Hematopoietic multipotent progenitor cell treated with erythropoietin and hydrocortisone succinate and interleukin-3 and kit ligand, for 8 days (in vitro differentiated cells): ENCODE results near the gene PVR.

Experiments
- DNase-seq: peaks from one replicate; pipeline ENCODE4 v3.0.0-alpha.2; 2015

PVR gene

GRCh38 chr19:44643605-44644401 lies at the start of gene PVR:
Gene PVR, plus strand, starts transcription at chr19:44643910. Its CDS starts 187 bp downstream, at chr19:44644097.
- DNase-seq, result peak; percentile 72

GRCh38 chr19:44596428-44597130 lies 47.1 kb upstream of the PVR start:
- no peak for DNase-seq

DNA sequence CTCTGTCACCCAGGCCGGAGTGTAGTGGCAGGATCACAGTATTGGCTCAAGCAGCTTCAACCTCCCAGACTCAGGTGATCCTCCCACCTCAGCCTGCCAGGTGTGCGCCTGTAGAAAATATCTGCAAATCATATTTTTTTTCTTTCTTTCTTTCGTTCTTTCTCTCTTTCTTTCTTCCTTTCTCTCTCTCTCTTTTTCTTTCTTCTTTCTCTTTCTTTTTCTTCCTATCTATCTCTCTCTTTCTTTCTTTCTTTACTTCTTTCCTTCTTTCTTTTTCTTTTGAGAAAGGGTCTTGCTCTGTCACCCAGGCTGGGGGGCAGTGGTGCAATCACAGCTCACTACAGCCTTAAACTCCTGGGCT lies 46.6 kb upstream of the PVR start:
- no peak for DNase-seq

DNA sequence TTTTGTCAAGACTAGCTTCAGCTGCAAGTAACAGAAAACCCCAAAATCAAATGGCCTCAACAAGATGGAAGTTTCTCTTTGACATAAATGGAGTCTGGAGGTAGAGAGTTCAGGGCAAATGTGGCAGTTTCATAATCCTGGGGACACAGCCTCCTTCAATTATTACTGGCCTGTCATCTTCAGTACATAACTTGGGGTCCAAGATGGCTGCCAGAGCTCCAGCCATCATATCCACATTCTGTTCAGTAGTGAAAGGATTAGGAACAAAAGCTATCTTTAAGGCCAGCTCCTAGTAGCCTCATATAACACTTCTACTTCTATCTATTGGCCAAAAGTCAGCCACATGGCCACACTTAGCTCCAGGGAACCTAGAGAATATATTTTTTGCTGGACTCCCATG lies 45.4 kb upstream of the PVR start:
- DNase-seq, result no peak

GRCh38 chr19:44598880-44599279 lies 44.8 kb upstream of the PVR start:
- no peak for DNase-seq

DNA sequence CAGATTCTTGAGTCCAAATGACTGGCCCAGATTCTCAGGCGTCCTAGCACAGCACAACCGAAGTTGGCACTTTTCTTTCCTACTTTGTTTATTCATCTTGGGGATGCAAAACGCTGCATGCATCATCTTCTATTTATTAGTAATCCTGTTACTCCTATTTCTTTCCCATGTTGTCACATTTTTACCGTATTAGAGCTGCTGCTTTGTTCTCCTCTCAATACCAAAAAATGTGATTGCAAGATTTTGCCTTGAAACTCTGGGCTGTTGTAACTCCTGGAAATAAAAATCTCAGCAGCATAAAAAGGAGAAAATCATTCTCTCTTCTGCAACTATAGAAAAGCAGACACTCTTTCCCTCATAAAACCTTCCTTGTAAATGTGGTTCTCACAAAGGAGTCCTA lies 43.2 kb upstream of the PVR start:
- DNase-seq, result no peak

DNA sequence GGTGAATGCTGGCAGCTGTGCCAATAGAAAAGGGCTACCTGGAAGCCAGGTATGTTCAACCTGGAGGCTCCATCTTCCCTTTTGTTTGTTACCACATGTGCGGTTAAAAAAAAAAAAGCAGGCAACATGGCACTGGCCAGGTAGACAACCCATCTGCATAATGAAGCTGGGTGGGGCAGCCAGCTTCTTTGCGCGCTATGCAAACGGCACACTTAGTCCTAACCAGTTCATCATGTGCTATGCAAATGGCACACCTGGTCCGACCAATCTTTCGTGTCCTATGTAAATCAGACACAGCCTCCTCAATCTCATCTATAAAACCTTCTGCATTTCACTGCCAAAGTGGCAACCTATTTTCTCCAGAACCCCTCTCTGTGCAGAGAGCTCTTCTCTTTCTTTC lies 41.6 kb upstream of the PVR start:
- DNase-seq, result no peak

- no peak for DNase-seq
These were observed 40.3 kb upstream of the PVR start for GRCh38 chr19:44603201-44603945.

DNA sequence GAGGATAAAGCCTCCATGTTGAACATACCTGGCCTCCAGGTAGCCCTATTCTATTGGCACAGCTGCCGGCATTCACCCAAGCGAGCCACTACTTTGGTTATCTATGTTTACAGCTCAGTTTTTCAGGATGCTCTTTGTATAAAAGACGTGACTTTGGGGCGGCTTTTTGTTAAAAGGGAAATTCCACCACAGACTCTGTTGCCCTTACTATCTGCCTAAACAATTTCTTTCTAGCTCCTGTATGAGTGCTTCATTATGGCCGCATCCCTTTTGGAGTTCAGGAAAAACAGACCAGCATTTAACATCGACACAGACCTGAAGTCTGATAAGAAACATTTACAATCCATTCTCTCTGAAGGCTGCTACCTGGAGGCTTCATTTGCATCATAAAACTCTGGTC lies 39.5 kb upstream of the PVR start:
- DNase-seq, result no peak

GRCh38 chr19:44605547-44605946 lies 38.2 kb upstream of the PVR start:
- no peak for DNase-seq

DNA sequence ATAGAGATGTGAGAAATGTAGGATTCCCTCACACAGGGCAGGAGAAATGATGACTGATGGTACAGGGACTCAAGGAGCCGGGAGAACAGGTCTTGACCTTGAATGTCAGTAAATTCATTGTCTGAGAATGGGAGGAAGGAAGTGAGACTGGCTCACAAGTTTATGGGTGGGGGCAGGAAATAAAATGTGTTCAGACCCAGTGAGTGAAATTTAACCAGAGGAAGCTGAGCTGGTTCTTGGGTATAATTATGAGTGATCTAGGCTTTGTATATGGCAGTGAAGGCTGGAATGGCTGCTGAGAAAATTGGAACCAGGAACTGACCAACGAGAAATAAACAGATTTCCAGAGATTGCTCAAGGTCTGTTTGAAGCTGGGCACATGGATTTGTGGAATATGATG lies 36.7 kb upstream of the PVR start:
- no peak for DNase-seq

DNA sequence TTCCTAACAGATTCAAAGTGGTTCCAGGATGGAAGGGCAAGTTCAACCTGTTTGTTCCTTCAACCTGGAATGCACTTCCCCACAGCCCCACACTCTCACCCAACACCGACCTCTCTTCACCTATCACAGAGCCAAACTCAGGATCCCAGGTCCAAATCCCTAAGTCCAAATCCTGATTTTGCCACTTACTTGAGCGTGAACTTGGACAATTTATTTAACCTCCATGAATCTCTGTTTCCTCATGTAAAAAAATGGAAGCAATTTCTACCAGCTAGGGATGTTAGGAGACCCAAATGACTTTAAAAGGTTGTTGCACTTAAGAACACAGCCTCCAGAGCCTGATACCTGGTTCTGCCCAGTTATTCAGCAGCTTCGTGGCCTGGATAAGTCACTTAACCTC lies 35.8 kb upstream of the PVR start:
- DNase-seq, result no peak

DNA sequence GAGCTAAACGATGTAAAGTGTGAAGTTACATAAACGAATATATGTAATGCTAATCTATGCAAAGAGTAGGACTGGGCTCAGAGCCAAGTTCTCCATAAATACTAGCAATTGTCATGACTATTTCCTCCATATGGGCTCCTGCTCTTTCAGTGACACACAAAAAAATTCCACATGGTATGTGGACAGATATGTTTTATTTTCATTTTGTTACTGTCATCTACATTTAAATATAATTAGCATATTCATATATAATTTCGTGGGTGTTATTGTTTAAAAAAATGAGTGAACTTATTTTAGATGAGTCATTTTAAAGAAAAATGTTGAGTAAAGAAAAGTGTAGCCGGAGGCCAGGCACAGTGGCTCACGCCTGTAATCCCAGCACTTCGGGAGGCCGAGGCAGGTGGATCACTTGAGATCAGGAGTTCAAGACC lies 35.3 kb upstream of the PVR start:
- DNase-seq, result no peak

DNA sequence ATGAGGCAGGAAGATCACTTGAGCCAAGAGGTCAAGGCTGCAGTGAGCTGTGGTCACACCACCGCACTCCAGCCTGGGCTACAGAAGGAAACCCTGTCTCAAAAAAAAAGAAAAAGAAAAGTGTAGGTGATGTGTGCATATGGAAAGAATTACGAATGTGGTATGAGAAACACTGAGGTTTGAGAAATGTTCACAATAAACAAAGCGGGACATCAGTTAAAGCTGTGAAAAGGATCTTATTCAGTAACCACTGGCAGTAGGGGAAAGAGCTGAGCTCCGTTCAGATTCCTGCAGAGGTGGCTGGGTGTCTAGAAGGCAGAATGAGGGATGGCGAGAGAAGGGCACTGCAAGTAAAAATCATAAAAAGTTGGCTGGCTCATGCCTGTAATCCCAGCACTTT lies 34.5 kb upstream of the PVR start:
- DNase-seq, result no peak

GRCh38 chr19:44610497-44610896 lies 33.2 kb upstream of the PVR start:
- DNase-seq, result peak; percentile 23

DNA sequence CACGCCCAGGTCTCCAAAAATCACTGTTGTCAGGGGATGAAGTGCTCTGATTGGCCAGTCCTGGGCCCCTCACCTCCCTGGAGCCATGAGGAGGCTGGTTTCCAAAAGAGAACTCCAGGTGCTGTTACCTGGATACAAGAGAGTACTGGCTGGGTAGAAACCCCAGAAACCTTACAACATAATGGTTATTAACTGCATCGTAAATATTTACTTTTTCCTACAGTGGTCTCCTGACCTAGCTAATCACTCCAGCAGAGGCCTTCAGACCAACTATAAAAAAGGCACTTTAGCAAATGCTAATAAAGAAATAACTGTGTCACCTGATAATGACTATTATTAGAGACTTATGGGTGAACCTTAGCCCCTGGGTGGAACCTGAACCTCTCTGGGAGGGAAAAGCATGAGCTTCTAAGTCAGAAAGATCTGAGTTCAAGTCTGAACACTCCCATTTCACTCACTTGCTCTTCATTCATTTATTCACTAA lies 31.9 kb upstream of the PVR start:
- DNase-seq, result no peak

DNA sequence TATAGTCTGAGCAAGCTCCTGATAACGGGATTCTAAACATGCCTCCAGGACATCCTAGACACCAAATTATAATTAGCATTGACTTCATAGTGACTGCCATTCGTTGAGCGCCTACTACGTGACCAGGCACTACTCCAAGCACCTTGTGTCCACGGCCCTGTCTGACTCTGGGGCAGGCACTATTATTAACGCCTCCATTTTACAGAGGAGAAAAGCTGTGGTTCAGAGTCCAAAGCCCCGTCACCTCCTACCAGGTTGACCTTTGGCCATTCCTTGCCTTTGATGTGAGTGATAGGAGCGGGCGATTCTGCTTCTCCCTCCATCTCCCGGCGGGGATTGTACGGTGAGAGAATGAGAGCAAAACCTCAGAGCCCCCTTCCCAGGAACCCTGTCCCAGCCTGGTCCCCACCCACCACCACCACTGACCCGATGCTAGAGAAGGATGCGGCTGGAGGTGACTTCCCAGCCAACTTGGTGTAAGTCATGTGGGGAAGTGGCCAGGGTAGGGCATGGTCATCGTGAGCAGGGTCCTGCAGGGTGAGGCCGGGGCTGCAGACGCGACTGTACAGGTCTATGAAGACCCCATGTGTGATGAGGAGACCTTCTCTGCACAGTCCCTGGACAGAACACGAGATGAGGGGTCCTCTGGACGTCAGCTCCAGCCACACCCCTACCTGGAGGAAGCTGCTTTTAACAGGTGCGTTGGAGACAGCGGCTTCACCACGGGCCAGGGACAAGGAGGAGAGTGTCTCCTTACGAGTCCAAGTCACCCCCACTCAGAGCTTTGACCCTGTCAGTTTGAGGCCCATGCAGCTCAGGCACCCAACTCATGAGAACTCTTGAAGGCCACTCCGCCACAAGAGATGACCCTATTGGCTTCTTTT lies 30.2 kb upstream of the PVR start, which contains the start of gene IGSF23:
IGSF23 (plus strand) TSS at position 269 of the 884 bp plus-strand sequence; CDS start at position 352, 83 bp downstream.
- no peak for DNase-seq

- no peak for DNase-seq
These were observed 29.4 kb upstream of the PVR start for GRCh38 chr19:44614313-44614712.

DNA sequence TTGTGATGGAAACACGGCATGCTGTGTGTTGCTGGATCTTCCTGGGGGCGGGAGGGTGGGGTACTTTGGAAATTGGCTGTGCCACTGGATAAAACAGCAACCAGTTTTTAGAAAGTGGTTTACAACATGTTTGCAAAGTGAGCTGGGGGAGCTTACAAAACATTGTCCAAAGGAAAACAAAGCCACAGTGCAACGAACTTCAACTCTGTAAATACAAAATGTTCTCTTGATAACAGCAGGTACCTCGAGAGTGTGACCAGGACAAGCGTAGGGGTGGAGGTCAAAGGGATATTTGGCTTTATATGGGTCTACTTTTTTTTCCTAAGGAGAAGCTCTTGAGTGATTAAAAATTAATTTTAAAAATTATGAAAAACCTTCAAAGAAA lies 27.9 kb upstream of the PVR start:
- no peak for DNase-seq

GRCh38 chr19:44617110-44617880 lies 26.4 kb upstream of the PVR start:
- DNase-seq, result no peak

DNA sequence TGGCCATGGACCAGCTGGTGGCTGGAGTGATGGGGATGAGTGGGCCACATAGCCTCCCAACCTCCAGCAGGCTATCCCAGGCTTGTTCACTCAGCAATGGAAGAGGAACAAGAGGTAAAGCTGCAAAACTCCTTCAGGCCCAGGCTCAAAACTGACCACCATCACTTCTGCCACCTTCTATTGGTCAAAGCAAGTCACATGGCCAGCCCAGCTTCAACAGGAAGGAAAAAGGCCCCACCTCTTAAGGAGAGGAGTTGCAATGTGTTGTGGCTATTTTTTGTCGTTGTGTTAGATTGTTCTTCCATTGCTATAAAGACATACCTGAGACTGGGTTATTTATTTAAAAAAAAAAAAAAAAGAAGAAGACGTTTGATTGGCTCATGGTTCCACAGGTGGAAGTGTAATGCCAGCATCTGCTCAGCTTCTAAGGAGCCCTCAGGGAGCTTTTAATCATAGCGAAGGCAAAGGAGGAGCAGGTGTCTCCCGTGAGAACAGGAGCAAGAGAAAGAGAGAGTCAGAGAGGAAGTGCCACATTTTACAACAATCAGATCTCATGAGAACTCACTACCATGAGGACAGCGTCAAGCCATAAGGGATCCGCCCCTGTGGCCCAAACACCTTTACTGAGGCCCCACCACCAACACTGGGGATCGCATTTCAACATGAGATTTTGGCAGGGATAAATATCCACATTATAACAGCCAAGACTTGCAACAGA lies 24.9 kb upstream of the PVR start:
- no peak for DNase-seq
